Ishikawa (cell line): ENCODE measurements around the gene LIN7C.

Experiments
- CEBPB ChIP-seq: IDR thresholded peaks from 2 replicates; pipeline ENCODE4 v1.6.1; 2012
- CREB1 ChIP-seq: IDR thresholded peaks from 2 replicates; pipeline ENCODE4 v1.6.1; 2012; ENCODE audit warnings: low read depth
- EGR1 ChIP-seq: IDR thresholded peaks from 2 replicates; pipeline ENCODE4 v1.6.1; 2012
- EP300 ChIP-seq: IDR thresholded peaks from 2 replicates; pipeline ENCODE4 v1.6.1; 2012; ENCODE audit warnings: borderline replicate concordance
- FOXM1 ChIP-seq: IDR thresholded peaks from 2 replicates; pipeline ENCODE4 v1.6.1; 2012; ENCODE audit warnings: low read depth, borderline replicate concordance
- MAX ChIP-seq: IDR thresholded peaks from 2 replicates; pipeline ENCODE4 v1.6.1; 2012
- NFIC ChIP-seq: IDR thresholded peaks from 2 replicates; pipeline ENCODE4 v1.6.1; 2012
- RAD21 ChIP-seq: IDR thresholded peaks from 2 replicates; pipeline ENCODE4 v1.6.1; 2012; ENCODE audit warnings: low read depth
- REST ChIP-seq: IDR thresholded peaks from 2 replicates; pipeline ENCODE4 v1.6.1; 2012; ENCODE audit warnings: low read depth, mild to moderate bottlenecking
- TAF1 ChIP-seq: IDR thresholded peaks from 2 replicates; pipeline ENCODE4 v1.6.1; 2012; ENCODE audit warnings: low read depth, mild to moderate bottlenecking
- TCF12 ChIP-seq: IDR thresholded peaks from 2 replicates; pipeline ENCODE4 v1.6.1; 2012; ENCODE audit warnings: low read depth
- TEAD4 ChIP-seq: IDR thresholded peaks from 2 replicates; pipeline ENCODE4 v1.6.1; 2012
- USF1 ChIP-seq: IDR thresholded peaks from 2 replicates; pipeline ENCODE4 v1.6.1; 2012
- YY1 ChIP-seq: IDR thresholded peaks from 2 replicates; pipeline ENCODE4 v1.6.1; 2012; ENCODE audit warnings: low read depth
- ZBTB7A ChIP-seq: IDR thresholded peaks from 2 replicates; pipeline ENCODE4 v1.6.1; 2012; ENCODE audit warnings: low read depth

Gene LIN7C

GRCh38 chr11:27551127-27551526, 44.6 kb upstream of the LIN7C start:
- no peak for TF ChIP-seq CREB1
- TF ChIP-seq EP300 = no peak
- TF ChIP-seq TEAD4 = no peak
- no peak for TF ChIP-seq TCF12
- TF ChIP-seq EGR1 = no peak
- no peak for TF ChIP-seq USF1
- no peak for TF ChIP-seq ZBTB7A
- no peak for TF ChIP-seq REST
- TF ChIP-seq FOXM1 = no peak
- no peak for TF ChIP-seq RAD21
- TF ChIP-seq YY1 = no peak
- TF ChIP-seq CEBPB = no peak
- TF ChIP-seq NFIC = no peak
- no peak for TF ChIP-seq MAX
- no peak for TF ChIP-seq TAF1

- no peak for TF ChIP-seq ZBTB7A
- no peak for TF ChIP-seq RAD21
- TF ChIP-seq MAX = no peak
- TF ChIP-seq NFIC = no peak
- no peak for TF ChIP-seq FOXM1
- TF ChIP-seq EP300 = no peak
- no peak for TF ChIP-seq TAF1
- no peak for TF ChIP-seq REST
- TF ChIP-seq CEBPB = no peak
- no peak for TF ChIP-seq TCF12
- TF ChIP-seq CREB1 = no peak
- TF ChIP-seq TEAD4 = no peak
- no peak for TF ChIP-seq EGR1
- no peak for TF ChIP-seq USF1
- TF ChIP-seq YY1 = no peak
These were observed 39.4 kb upstream of the LIN7C start for GRCh38 chr11:27545946-27546345.

- TF ChIP-seq MAX = no peak
- no peak for TF ChIP-seq ZBTB7A
- TF ChIP-seq NFIC = no peak
- TF ChIP-seq CREB1 = no peak
- no peak for TF ChIP-seq RAD21
- TF ChIP-seq REST = no peak
- no peak for TF ChIP-seq USF1
- no peak for TF ChIP-seq CEBPB
- no peak for TF ChIP-seq TAF1
- no peak for TF ChIP-seq TCF12
- no peak for TF ChIP-seq TEAD4
- no peak for TF ChIP-seq EGR1
- TF ChIP-seq EP300 = no peak
- TF ChIP-seq YY1 = no peak
- TF ChIP-seq FOXM1 = no peak
These were observed 38.5 kb upstream of the LIN7C start for GRCh38 chr11:27545035-27545434.

GRCh38 chr11:27541790-27542189, 35.2 kb upstream of the LIN7C start:
- TF ChIP-seq TAF1 (no peak), CEBPB (0 out of 2 replicates have a peak, but pooled peaks have one; percentile 27), YY1 (no peak), REST (no peak)
